Glutamatergic neuron (in vitro differentiated cells): Measurements from ENCODE around the gene TACC2. TPM values are rescaled to one million over a fixed set of nuclear protein-coding genes. Genes with fewer than 3 reads are reported as not detected.
"Not testable (repeated sequence)": the region's sequence is repeated elsewhere in the genome, so short reads cannot be mapped to it uniquely, and the experiment has no call there.

ENCODE experiments used
- DNase-seq: peaks from one replicate; pipeline ENCODE4 v3.0.0; 2022
- H3K27ac Mint-ChIP-seq: one replicate; pipeline ENCODE4 v1.8.0; 2020; ENCODE audit warnings: mild to moderate bottlenecking, mixed read lengths, inconsistent platforms; ENCODE audit not compliant: unreplicated experiment
- H3K27me3 Mint-ChIP-seq: one replicate; pipeline ENCODE4 v1.8.0; 2020; ENCODE audit warnings: mild to moderate bottlenecking, moderate library complexity, mixed read lengths, inconsistent platforms; ENCODE audit not compliant: unreplicated experiment
- H3K36me3 Mint-ChIP-seq: one replicate; pipeline ENCODE4 v1.8.0; 2020; ENCODE audit warnings: mild to moderate bottlenecking, mixed read lengths, inconsistent platforms; ENCODE audit not compliant: unreplicated experiment
- H3K4me1 Mint-ChIP-seq: one replicate; pipeline ENCODE4 v1.8.0; 2020; ENCODE audit warnings: mild to moderate bottlenecking, low read depth, mixed read lengths, inconsistent platforms; ENCODE audit not compliant: unreplicated experiment
- H3K4me3 Mint-ChIP-seq: one replicate; pipeline ENCODE4 v1.8.0; 2020; ENCODE audit warnings: mild to moderate bottlenecking, mixed read lengths, inconsistent platforms; ENCODE audit not compliant: unreplicated experiment
- H3K9me3 Mint-ChIP-seq: one replicate; pipeline ENCODE4 v1.8.0; 2020; ENCODE audit warnings: mild to moderate bottlenecking, moderate library complexity, mixed read lengths, inconsistent platforms; ENCODE audit not compliant: unreplicated experiment
- total RNA-seq: library from RNA; stranded (reverse); fragmentation: NEBNext Ultra II Directional; extraction: Animal tissue kit (Norgen Biotek cat#: 25700); gene quantifications from one replicate; pipeline ENCODE4 v1.2.1, GENCODE V29; 2021; ENCODE audit not compliant: unreplicated experiment
- TF ChIP-seq, protein P1 (sequence below): fragments of 200-600 bp; sonication (generic); IDR thresholded peaks from one replicate; pipeline ENCODE4 v1.5.0; 2021; ENCODE audit not compliant: partially characterized antibody, unreplicated experiment

The TACC2 gene
- total RNA-seq, 1 donor from 2014 or later: 499 TPM

DNA sequence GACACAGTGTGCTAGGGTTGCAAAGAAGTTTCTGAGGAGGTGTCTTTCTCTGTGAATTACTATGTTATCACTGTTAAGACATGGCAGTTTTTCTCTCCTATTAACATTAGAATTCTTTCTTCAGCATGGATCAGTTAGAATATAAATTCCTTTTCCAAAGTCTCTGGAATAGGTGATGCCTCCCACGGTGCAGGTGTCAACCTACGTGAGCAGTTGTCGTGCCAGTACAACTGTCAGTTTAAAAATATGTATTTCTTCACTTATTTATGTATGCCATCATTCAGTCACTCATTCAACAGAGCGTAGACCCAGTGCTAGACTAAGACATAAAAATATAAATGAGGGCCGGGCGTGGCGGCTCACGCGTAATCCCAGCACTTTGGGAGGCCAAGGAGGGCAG is 83.5 kb downstream of the TACC2 start:
- Mint-ChIP-seq H3K36me3 (no peaks in the 10 kb centered on the region), H3K9me3 (peaks cover 1% of the 10 kb centered on the region), H3K4me1 (peaks cover 4% of the 10 kb centered on the region), H3K4me3 (no peak overlapping the region), H3K27ac (no peak overlapping the region), H3K27me3 (peaks cover 5% of the 10 kb centered on the region)
- no peak for DNase-seq
- TF ChIP-seq, protein P1, sequence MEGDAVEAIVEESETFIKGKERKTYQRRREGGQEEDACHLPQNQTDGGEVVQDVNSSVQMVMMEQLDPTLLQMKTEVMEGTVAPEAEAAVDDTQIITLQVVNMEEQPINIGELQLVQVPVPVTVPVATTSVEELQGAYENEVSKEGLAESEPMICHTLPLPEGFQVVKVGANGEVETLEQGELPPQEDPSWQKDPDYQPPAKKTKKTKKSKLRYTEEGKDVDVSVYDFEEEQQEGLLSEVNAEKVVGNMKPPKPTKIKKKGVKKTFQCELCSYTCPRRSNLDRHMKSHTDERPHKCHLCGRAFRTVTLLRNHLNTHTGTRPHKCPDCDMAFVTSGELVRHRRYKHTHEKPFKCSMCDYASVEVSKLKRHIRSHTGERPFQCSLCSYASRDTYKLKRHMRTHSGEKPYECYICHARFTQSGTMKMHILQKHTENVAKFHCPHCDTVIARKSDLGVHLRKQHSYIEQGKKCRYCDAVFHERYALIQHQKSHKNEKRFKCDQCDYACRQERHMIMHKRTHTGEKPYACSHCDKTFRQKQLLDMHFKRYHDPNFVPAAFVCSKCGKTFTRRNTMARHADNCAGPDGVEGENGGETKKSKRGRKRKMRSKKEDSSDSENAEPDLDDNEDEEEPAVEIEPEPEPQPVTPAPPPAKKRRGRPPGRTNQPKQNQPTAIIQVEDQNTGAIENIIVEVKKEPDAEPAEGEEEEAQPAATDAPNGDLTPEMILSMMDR: no peak

DNA sequence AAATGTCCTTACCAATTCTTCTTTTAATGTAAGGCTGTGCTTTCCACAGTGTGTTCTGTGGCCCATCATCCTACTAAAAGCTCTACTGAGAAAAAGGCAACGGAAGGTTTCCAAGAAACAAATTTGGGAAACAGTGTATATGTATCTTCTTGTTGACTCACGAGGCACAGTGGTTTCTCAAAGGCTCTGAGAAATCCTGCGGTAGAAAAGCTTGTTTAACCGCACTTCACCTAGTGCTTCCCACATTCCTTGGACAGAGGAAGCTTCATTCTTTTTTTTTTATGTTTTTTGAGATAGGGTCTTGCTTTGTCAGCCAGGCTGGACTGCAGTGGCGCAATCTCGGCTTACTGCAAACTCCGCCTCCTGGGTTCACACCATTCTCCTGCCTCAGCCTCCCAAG is 84.5 kb downstream of the TACC2 start:
- H3K4me3 Mint-ChIP-seq: no peak overlapping the region
- H3K36me3 Mint-ChIP-seq: no peaks in the 10 kb centered on the region
- no peak overlapping the region for H3K27ac Mint-ChIP-seq
- H3K4me1 Mint-ChIP-seq: peaks cover 11% of the 10 kb centered on the region
- peaks cover 5% of the 10 kb centered on the region for H3K27me3 Mint-ChIP-seq
- peaks cover 8% of the 10 kb centered on the region for H3K9me3 Mint-ChIP-seq
- TF ChIP-seq, protein P1: no peak
- DNase-seq: no peak

DNA sequence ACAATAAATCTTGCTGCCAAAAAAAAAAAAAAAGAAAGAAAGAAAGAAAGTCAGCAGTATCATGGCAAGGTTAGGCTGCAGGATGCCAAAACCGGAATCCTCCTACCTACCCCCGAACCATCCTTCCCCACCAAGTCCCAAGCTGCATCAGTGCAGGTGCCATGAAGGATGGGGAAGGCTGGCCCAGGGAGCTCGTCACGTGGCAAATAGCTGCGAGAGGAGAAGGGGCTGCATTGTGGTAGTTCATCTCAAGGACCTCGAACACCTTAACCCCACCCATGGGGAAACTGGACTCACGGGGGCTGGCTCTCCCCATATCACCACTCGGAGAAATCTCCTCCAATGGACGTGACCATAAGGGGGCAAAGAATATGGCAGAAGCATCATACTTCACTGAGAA is 86.2 kb downstream of the TACC2 start:
- H3K27me3 Mint-ChIP-seq: peaks cover 5% of the 10 kb centered on the region
- TF ChIP-seq, protein P1: no peak
- H3K27ac Mint-ChIP-seq: no peak overlapping the region
- no peaks in the 10 kb centered on the region for H3K36me3 Mint-ChIP-seq
- DNase-seq: no peak
- H3K4me1 Mint-ChIP-seq: peaks cover 21% of the 10 kb centered on the region
- H3K4me3 Mint-ChIP-seq: no peak overlapping the region
- peaks cover 10% of the 10 kb centered on the region for H3K9me3 Mint-ChIP-seq

DNA sequence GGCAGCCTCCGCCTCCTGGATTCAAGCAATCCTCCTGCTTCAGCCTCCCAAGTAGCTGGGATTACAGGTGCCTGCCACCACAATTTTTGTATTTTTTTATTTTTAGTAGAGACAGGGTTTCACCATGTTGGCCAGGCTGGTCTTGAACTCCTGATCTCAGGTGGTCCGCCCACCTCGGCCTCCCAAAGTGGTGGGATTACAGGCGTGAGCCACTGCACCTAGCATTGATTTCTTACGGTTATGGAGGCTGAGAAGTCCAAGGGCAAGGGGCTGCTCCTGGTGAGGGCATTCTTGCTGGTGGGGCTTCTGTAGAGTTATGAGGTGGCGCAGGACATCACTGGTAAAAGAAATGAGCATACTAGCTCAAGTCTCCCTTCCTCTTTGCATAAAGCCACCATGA is 86.9 kb downstream of the TACC2 start:
- not testable (repeated sequence) for H3K4me3 Mint-ChIP-seq, H3K27ac Mint-ChIP-seq, DNase-seq, H3K27me3 Mint-ChIP-seq, H3K36me3 Mint-ChIP-seq
- Mint-ChIP-seq H3K4me1 (peaks cover 21% of the 10 kb centered on the region), H3K9me3 (peaks cover 10% of the 10 kb centered on the region)

DNA sequence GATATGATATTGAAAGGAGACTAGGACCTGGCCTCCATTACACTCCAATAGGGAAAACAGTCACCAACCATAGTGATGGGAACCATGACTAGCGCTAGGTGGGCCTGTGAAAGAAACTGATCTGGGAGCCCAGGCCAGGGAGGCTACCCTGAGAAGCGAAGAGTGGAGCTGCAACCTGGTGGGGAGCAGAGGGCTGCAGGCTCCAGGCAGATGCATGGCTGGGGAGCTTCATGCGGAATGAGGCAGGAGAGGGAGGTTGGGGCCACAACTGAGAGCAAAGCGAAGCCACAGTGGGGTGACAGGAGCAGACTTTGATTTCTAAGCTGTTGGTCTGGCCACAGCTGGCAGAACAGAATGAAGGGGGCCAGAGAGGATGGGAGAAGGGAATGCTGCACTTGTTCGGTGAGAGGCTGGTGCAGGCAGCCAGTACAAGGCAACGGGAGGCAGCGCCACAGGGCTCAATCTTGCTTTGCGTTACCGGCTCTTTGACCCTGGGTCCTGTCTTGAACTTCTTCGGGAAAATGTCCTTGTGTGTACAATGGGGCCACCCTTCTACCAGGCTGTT is 88.4 kb downstream of the TACC2 start:
- Mint-ChIP-seq H3K27me3 (peaks cover 2% of the 10 kb centered on the region), H3K9me3 (peaks cover 10% of the 10 kb centered on the region), H3K27ac (peak overlapping the region; percentile 28), H3K4me3 (no peak overlapping the region), H3K36me3 (no peaks in the 10 kb centered on the region), H3K4me1 (peaks cover 21% of the 10 kb centered on the region)
- TF ChIP-seq, protein P1: no peak
- no peak for DNase-seq

DNA sequence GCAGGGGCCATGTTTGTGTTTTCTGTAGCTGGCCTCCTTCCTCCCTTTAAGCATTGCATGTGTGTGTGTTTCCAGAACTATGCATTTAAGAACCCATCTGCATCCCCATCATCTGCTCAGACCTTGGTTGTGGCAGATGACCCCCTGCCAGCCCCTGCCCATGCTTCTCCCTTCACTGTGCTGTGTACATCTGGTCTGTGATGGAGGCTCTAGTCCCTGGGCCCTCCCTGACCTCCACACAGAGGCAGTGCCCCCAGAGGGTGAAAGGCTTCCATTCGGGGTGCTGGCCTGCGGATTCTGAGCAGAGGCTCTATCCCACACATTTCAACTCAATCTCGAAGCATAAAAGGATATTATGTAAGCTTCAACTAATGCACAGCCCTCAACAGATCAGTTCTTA is 89.4 kb downstream of the TACC2 start:
- Mint-ChIP-seq H3K4me3 (peak overlapping the region; percentile 72), H3K4me1 (peaks cover 21% of the 10 kb centered on the region), H3K27ac (peak overlapping the region; percentile 96), H3K9me3 (peaks cover 10% of the 10 kb centered on the region), H3K27me3 (peaks cover 2% of the 10 kb centered on the region), H3K36me3 (no peaks in the 10 kb centered on the region)
- peak; percentile 31 for DNase-seq
- TF ChIP-seq, protein P1: no peak
